Hepatocyte (in vitro differentiated cells): ENCODE data around the gene SHISA7. TPM values are rescaled to one million over a fixed set of nuclear protein-coding genes. Genes with fewer than 3 reads are reported as not detected.

Source experiments
- DNase-seq: peaks from one replicate; pipeline ENCODE4 v3.0.0-alpha.2; 2016; ENCODE audit warnings: low spot score
- H2AFZ ChIP-seq: fragments of 200-600 bp; sonication (generic); 2 replicates; pipeline ENCODE4 v1.6.0; 2016; ENCODE audit warnings: antibody characterized with exemption, mild to moderate bottlenecking
- H3K27ac ChIP-seq: fragments of 200-600 bp; sonication (generic); 2 replicates; pipeline ENCODE4 v1.5.1; 2016; ENCODE audit warnings: mild to moderate bottlenecking
- H3K27me3 ChIP-seq: fragments of 200-600 bp; sonication (generic); 2 replicates; pipeline ENCODE4 v1.6.1; 2016
- H3K36me3 ChIP-seq: fragments of 200-600 bp; sonication (generic); replicated peaks from 2 replicates; pipeline ENCODE4 v1.5.1; 2016; ENCODE audit warnings: low read depth; ENCODE audit not compliant: insufficient read depth
- H3K4me1 ChIP-seq: fragments of 200-600 bp; sonication (generic); 2 replicates; pipeline ENCODE4 v1.5.1; 2016; ENCODE audit warnings: mild to moderate bottlenecking, moderate library complexity; ENCODE audit not compliant: insufficient read depth
- H3K4me2 ChIP-seq: fragments of 200-600 bp; sonication (generic); 2 replicates; pipeline ENCODE4 v1.6.0; 2016
- H3K4me3 ChIP-seq: fragments of 200-600 bp; sonication (generic); 2 replicates; pipeline ENCODE4 v1.5.1; 2016; ENCODE audit warnings: mild to moderate bottlenecking
- H3K79me2 ChIP-seq: fragments of 200-600 bp; sonication (generic); 2 replicates; pipeline ENCODE4 v1.6.0; 2017; ENCODE audit warnings: mild to moderate bottlenecking
- H3K9me2 ChIP-seq: fragments of 200-600 bp; sonication (generic); replicated peaks from 2 replicates; pipeline ENCODE4 v1.6.0; 2017; ENCODE audit warnings: mild to moderate bottlenecking; ENCODE audit not compliant: insufficient read depth
- H3K9me3 ChIP-seq: fragments of 200-600 bp; sonication (generic); 2 replicates; pipeline ENCODE4 v1.5.1; 2016; ENCODE audit warnings: low read depth, mild to moderate bottlenecking
- H4K20me1 ChIP-seq: fragments of 200-600 bp; sonication (generic); 2 replicates; pipeline ENCODE4 v1.6.0; 2016; ENCODE audit warnings: mild to moderate bottlenecking; ENCODE audit not compliant: insufficient read depth, poor library complexity, severe bottlenecking
- CTCF ChIP-seq: fragments of 200-600 bp; sonication (generic); IDR thresholded peaks from 2 replicates; pipeline ENCODE4 v1.5.1; 2016; ENCODE audit warnings: antibody characterized with exemption, mild to moderate bottlenecking; ENCODE audit not compliant: poor library complexity
- EZH2 ChIP-seq: fragments of 200-600 bp; sonication (generic); IDR thresholded peaks from 2 replicates; pipeline ENCODE4 v1.6.1; 2016; ENCODE audit warnings: antibody characterized with exemption, mild to moderate bottlenecking, borderline replicate concordance
- EZH2phosphoT487 ChIP-seq: fragments of 200-600 bp; sonication (generic); IDR thresholded peaks from one replicate; pipeline ENCODE4 v1.6.1; 2018; ENCODE audit warnings: antibody characterized with exemption, mild to moderate bottlenecking, low read depth, moderate library complexity; ENCODE audit not compliant: unreplicated experiment, severe bottlenecking
- WGBS: methylation state at CpG from one replicate; pipeline ENCODE4 v1.1.6; 2016; ENCODE audit warnings: low lambda C conversion rate; ENCODE audit errors: missing lambda C conversion rate; 5-methylcytosine and 5-hydroxymethylcytosine counted together
- polyA plus RNA-seq: library from polyadenylated mRNA; unstranded; fragments of >200 nt; fragmentation: Nextera tagmentation; extraction: Ambion mirVana; gene quantifications from 2 replicates; pipeline ENCODE4 v1.2.1, GENCODE V29; 2016
- total RNA-seq: library from RNA; depleted of rRNA; stranded (reverse); fragments of >200 nt; gene quantifications from 2 replicates; pipeline ENCODE4 v1.2.3, GENCODE V29; 2014

Gene SHISA7
- total and polyA plus RNA-seq, 2 experiments from 2014 or later: not detected

DNA sequence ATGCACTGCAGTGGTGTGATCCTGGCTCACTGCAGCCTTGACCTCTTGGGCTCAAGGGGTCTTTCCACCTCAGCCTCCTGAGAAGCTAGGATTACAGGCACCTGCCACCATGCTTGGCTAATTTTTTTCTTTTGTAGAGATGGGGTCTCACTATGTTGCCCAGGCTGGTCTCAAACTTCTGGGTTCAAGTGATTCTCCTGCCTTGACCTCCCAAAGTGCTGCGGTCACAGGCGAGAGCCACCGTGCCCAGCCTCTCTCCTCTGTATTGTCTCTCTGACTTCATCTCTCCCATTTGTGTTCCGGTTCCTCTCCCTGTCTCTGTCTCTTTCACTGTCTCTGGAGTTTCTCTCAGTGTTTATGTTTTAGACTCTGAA, 23.1 kb upstream of the SHISA7 start:
- no peaks in the 10 kb centered on the region for H3K36me3 ChIP-seq
- peaks cover 4% of the 10 kb centered on the region for H3K4me1 ChIP-seq
- H2AFZ ChIP-seq: no peak overlapping the region
- no peak overlapping the region for H3K27ac ChIP-seq
- H3K9me2 ChIP-seq: no peaks in the 10 kb centered on the region
- no peaks in the 10 kb centered on the region for H4K20me1 ChIP-seq
- no peaks in the 10 kb centered on the region for H3K27me3 ChIP-seq
- H3K4me2 ChIP-seq: no peak overlapping the region
- 91% methylated on average over 4 of the region's 4 CpGs for WGBS
- no peaks in the 10 kb centered on the region for H3K9me3 ChIP-seq
- no peak for DNase-seq
- no peaks in the 10 kb centered on the region for H3K79me2 ChIP-seq
- no peak overlapping the region for H3K4me3 ChIP-seq
- no peak for TF ChIP-seq CTCF
- TF ChIP-seq EZH2: no peak
- TF ChIP-seq EZH2phosphoT487: no peak

DNA sequence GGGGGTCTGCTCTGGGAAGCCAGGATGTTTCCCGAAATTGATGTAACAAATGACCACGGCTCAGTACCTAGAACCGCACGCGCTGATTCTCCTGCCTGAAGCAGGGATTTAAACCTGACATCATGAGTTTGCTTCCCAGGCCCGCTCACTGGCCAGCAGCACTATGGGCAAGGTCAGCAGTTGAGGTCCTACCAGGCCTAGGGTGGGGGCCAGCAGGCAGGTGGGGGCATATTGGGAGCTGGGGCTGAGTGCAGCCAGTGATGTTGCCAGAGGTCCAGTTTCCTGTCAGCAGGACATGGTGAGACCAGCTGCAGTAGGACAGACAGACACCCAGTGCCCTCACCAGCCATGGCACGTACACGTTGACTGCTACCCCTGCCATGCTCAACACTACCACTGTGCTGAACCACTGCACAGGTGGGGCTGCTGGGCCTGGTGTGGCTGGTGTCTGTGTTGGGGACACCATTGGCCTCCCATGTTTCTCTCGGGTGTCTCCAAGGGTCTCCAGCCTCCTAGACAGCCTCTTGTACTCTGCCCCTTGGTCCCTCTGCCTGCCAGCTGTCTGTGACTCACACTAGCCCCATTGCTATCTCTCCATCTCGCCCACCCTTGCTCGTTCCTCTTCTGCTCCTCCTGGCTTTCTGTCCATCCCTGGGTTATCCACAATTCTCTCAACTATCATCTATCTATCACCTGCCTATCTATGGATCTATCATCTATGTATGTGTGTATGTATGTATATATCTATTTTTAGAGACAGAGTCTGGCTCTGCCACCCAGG, 22.6 kb upstream of the SHISA7 start:
- DNase-seq: no peak
- no peak overlapping the region for H3K27ac ChIP-seq
- H3K9me2 ChIP-seq: no peaks in the 10 kb centered on the region
- TF ChIP-seq EZH2phosphoT487 (no peak), CTCF (no peak), EZH2 (no peak)
- no peaks in the 10 kb centered on the region for H3K36me3 ChIP-seq
- no peak overlapping the region for H3K4me2 ChIP-seq
- no peak overlapping the region for H2AFZ ChIP-seq
- no peaks in the 10 kb centered on the region for H3K9me3 ChIP-seq
- H3K4me3 ChIP-seq: no peak overlapping the region
- H4K20me1 ChIP-seq: no peaks in the 10 kb centered on the region
- peaks cover 4% of the 10 kb centered on the region for H3K4me1 ChIP-seq
- H3K27me3 ChIP-seq: no peaks in the 10 kb centered on the region
- no peaks in the 10 kb centered on the region for H3K79me2 ChIP-seq
- 88% methylated on average over 11 of the region's 11 CpGs for WGBS

- Histone ChIP-seq H3K4me1 (peaks cover 6% of the 10 kb centered on the region), H3K27ac (no peak within 1 kb of the TSS), H3K36me3 (no peaks in the 10 kb centered on the region), H3K4me2 (no peak within 1 kb of the TSS), H3K9me2 (no peaks in the 10 kb centered on the region), H3K79me2 (peaks cover under 1% of the 10 kb centered on the region), H2AFZ (no peak within 1 kb of the TSS), H3K9me3 (no peaks in the 10 kb centered on the region), H3K27me3 (no peaks in the 10 kb centered on the region), H3K4me3 (no peak within 1 kb of the TSS), H4K20me1 (no peaks in the 10 kb centered on the region)
- no peak for TF ChIP-seq EZH2
- TF ChIP-seq EZH2phosphoT487: no peak
- TF ChIP-seq CTCF: no peak
- DNase-seq: no peak
- WGBS: 76% methylated on average over 12 of the region's 14 CpGs
Measured at GRCh38 chr19:55464662-55465054, 21.6 kb upstream of the SHISA7 start, which contains the start of gene C19orf85. Gene C19orf85 (minus strand): TSS chr19:55464751. CDS start chr19:55464554, 197 bp downstream.
